H1 (cell line): ENCODE results near the gene ACOT9. TPM values are rescaled to one million over a fixed set of nuclear protein-coding genes. Genes with fewer than 3 reads are reported as not detected.

Experiments used
- ASH2L ChIP-seq: fragments of 200-600, 300-600 bp; sonication (generic); IDR thresholded peaks from one replicate; pipeline ENCODE4 v1.7.1; 2017; ENCODE audit warnings: low read length
- CBX8 ChIP-seq: fragments of 300-800, 300-1000 bp; sonication (generic); IDR thresholded peaks from 2 replicates; pipeline ENCODE4 v1.7.1; 2016; ENCODE audit warnings: low read depth, low read length, borderline replicate concordance
- CTCF ChIP-seq, 3 experiments: IDR thresholded peaks; 1 replicate in 2 of 3; 2 replicates in 1 of 3; pipeline versions ENCODE4 v1.5.1 to v1.6.1; 2011; ENCODE audit warnings: low read length in 3 of 3, mild to moderate bottlenecking in 3 of 3, inconsistent platforms in 2 of 3, low read depth in 1 of 3, moderate library complexity in 1 of 3; ENCODE audit not compliant: insufficient read depth in 1 of 3; ENCODE audit errors: control extremely low read depth in 1 of 3
- MAX ChIP-seq: IDR thresholded peaks from 2 replicates; pipeline ENCODE4 v1.6.1; 2012; ENCODE audit warnings: inconsistent platforms
- ZNF274 ChIP-seq: IDR thresholded peaks from 2 replicates; pipeline ENCODE4 v1.7.0; 2012; ENCODE audit warnings: low read length, borderline replicate concordance; ENCODE audit errors: extremely low read depth
- polyA plus RNA-seq, 7 experiments: library from polyadenylated mRNA; depleted of rRNA in 3 of 7; stranded (reverse) in 5 of 7; unstranded in 2 of 7; fragments of >200 nt in 5 of 7; fragments of 200-250 nt in 2 of 7; gene quantifications; 1 replicate in 5 of 7; 2 replicates in 1 of 7; 4 replicates in 1 of 7; pipeline versions ENCODE4 v1.2.1 to v1.2.3, GENCODE V29; 2011 to 2013; ENCODE audit warnings: missing spikeins in 2 of 7, mixed read lengths in 2 of 7
- total RNA-seq: library from RNA; stranded (reverse); fragmentation: NEBNext Ultra II Directional; extraction: Animal tissue kit (Norgen Biotek cat#: 25700); gene quantifications from 2 replicates; pipeline ENCODE4 v1.2.1, GENCODE V29; 2021

ACOT9 gene
- total and polyA plus RNA-seq, 2 of the 8 experiments (the other 6 are each of a cell fraction or from before 2014, with no cell fraction given), result 20.7 to 39.5 TPM

GRCh38 chrX:23670528-23670927 is 72.5 kb downstream of the ACOT9 start (continued):
- no peak for TF ChIP-seq CBX8
- no peak for TF ChIP-seq CTCF (IDR thresholded peaks at IDR 0.05; ENCODE audit: control extremely low read depth in 1 of 3, insufficient read depth in 1 of 3, low read depth in 1 of 3, low read length in 3 of 3)
- TF ChIP-seq ZNF274, result no peak
- TF ChIP-seq ASH2L, result no peak
- TF ChIP-seq MAX, result no peak
- TF ChIP-seq, all 59 proteins: peak for 0
